Activated B cell treated with CpG ODN at 0.5 μM for 24 hours (primary cell): ENCODE measurements around the gene TMBIM1. TPM values are rescaled to one million over a fixed set of nuclear protein-coding genes. Genes with fewer than 3 reads are reported as not detected.
A peak's percentile ranks its signal among the peaks of the same experiment; 100 is the strongest.

Experiments used
- ATAC-seq: fragments of 200-7000 bp; cut with Tn5 transposase; one replicate; pipeline ENCODE4 v1.10.0; 2021; ENCODE audit warnings: low read depth, mild to moderate bottlenecking, moderate library complexity
- CTCF ChIA-PET: fragments of 350-600 bp; sonication (Branson Sonifier 250); formaldehyde crosslinking; loops from one replicate; lab custom pipeline; 2021; ENCODE audit warnings: antibody characterized with exemption; lab: Charles Lee
- POLR2A ChIA-PET: fragments of 350-600 bp; sonication (Branson Sonifier 250); formaldehyde crosslinking; loops from one replicate; lab custom pipeline; 2021; ENCODE audit warnings: antibody characterized with exemption; lab: Charles Lee
- DNase-seq: peaks from one replicate; pipeline ENCODE4 v3.0.0; 2022
- H3K27ac Mint-ChIP-seq: one replicate; pipeline ENCODE4 v1.8.0; 2020; ENCODE audit warnings: mixed read lengths
- H3K27me3 Mint-ChIP-seq: one replicate; pipeline ENCODE4 v1.8.0; 2021; ENCODE audit warnings: mixed read lengths
- H3K36me3 Mint-ChIP-seq: one replicate; pipeline ENCODE4 v1.8.0; 2021; ENCODE audit warnings: low read depth, mixed read lengths
- H3K4me1 Mint-ChIP-seq: one replicate; pipeline ENCODE4 v1.8.0; 2021; ENCODE audit warnings: mixed read lengths
- H3K4me3 Mint-ChIP-seq: one replicate; pipeline ENCODE4 v1.8.0; 2020; ENCODE audit warnings: mild to moderate bottlenecking, mixed read lengths
- H3K9me3 Mint-ChIP-seq: one replicate; pipeline ENCODE4 v1.8.0; 2020; ENCODE audit warnings: mixed read lengths
- intact Hi-C: fragments of 100-400 bp; cut with micrococcal nuclease; formaldehyde crosslinking; loops from one replicate; pipeline ENCODE4 v1.15.1; 2024
- total RNA-seq: library from RNA; stranded (reverse); gene quantifications from 2 replicates; pipeline ENCODE4 v1.2.3, GENCODE V29; 2022
- TF ChIP-seq, protein P1 (sequence below): fragments of 200-600 bp; IDR thresholded peaks from one replicate; pipeline ENCODE4 v1.8.0; 2022; ENCODE audit warnings: antibody characterized with exemption, mild to moderate bottlenecking

The TMBIM1 gene, protein sequence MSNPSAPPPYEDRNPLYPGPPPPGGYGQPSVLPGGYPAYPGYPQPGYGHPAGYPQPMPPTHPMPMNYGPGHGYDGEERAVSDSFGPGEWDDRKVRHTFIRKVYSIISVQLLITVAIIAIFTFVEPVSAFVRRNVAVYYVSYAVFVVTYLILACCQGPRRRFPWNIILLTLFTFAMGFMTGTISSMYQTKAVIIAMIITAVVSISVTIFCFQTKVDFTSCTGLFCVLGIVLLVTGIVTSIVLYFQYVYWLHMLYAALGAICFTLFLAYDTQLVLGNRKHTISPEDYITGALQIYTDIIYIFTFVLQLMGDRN
- 40.7 and 45.0 TPM in 2 replicates for total RNA-seq

DNA sequence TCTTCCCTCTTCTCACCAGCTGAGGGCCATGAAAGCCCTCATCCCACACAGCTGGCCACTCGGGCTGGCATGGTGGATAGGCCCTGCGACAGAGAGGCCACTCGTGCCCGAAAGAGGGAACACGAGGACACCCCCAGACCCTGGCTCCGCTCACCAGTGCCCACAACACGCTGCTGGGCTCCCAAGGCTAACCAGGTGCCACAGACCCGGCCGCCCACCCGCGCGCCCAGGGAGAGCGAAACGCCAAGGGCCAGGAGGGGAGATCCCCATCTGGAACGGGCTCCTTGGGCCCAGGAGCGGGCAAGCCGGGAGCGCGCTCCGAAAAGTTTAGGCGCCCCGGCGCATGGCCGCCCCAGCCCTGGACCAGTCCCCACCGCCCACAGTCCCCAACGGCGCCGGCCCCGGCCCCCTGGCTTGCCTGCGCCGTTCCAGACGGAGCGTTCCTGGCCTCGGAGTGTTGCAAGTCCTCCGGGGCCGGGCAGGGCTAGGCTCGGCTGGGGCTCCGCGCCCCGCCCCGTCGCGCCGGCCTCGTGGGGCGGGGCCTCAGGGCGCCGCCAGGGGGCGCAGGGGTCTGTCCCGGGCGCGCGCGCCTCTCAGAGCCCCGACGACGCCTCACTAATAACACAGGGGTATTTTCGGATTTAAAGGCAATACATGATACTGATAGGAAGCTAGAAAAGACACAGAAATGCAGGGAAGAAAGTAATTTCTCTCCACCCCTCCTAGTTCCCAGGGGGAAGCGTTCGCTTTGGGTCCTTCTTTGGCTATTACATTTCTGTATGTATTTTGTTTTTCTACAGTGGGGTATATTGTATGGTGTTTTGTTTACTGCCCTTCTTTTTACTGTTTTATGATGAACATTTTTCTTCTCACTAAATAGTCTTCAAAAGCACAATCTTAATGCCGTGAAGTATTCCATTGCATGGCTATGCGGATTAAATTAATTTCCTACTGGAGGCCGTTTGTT lies at the start of gene TMBIM1:
Gene TMBIM1, minus strand, starts transcription at position 456 of the 967 bp plus-strand sequence. CDS start 10,362 bp downstream, outside the sequence.
- ChIA-PET POLR2A (interaction anchor here (0.6 to 7.2 kb wide), 5 partner anchors 19 to 104 kb away, joined by 6 to 97 read pairs (median 10); partner anchors contain the start of genes AAMP, ARPC2 and PNKD), CTCF (interaction anchor here (0.9 to 11.6 kb wide), 7 partner anchors 10 to 109 kb away, joined by 4 to 138 read pairs (median 6); partner anchors contain the start of genes AAMP, CATIP and PNKD)
- Mint-ChIP-seq H3K9me3 (no peaks in the 10 kb centered on the region), H3K4me3 (peak within 1 kb of the TSS; percentile 83), H3K27ac (peak within 1 kb of the TSS; percentile 92), H3K4me1 (peaks cover 73% of the 10 kb centered on the region), H3K27me3 (no peaks in the 10 kb centered on the region), H3K36me3 (no peaks in the 10 kb centered on the region)
- TF ChIP-seq, protein P1, sequence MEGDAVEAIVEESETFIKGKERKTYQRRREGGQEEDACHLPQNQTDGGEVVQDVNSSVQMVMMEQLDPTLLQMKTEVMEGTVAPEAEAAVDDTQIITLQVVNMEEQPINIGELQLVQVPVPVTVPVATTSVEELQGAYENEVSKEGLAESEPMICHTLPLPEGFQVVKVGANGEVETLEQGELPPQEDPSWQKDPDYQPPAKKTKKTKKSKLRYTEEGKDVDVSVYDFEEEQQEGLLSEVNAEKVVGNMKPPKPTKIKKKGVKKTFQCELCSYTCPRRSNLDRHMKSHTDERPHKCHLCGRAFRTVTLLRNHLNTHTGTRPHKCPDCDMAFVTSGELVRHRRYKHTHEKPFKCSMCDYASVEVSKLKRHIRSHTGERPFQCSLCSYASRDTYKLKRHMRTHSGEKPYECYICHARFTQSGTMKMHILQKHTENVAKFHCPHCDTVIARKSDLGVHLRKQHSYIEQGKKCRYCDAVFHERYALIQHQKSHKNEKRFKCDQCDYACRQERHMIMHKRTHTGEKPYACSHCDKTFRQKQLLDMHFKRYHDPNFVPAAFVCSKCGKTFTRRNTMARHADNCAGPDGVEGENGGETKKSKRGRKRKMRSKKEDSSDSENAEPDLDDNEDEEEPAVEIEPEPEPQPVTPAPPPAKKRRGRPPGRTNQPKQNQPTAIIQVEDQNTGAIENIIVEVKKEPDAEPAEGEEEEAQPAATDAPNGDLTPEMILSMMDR: peak; percentile 40
- ATAC-seq (peak; percentile 80), DNase-seq (peak; percentile 89)
- intact Hi-C loops: loop anchor here (1.0 to 5.0 kb wide), 8 partner anchors 9 to 605 kb away; partner anchors contain the start of genes CATIP and TTLL4

DNA sequence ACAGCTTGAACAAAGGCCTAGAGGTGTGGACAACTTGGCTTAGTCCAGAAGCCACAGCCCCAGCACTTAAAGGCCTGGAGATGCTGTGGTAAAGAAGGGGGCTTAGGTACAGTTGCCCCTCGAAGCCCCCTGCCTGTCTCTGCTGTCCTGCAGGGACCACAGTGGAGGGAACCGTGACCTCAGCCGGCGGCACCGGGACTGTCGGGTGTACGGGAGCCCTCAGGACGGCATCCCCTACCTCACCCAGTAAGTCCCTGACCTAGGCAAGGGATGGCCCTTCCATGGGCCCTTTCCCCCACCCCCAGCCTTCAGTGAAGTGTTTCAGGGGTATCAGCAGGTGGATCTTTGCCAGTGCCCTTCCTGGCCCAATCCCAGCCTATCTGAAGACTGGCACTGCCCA lies 49.1 kb upstream of the TMBIM1 start:
- TF ChIP-seq, protein P1: no peak
- CTCF ChIA-PET: no interaction called here
- no peaks in the 10 kb centered on the region for H3K4me1 Mint-ChIP-seq
- intact Hi-C loops: no loop called here
- H3K9me3 Mint-ChIP-seq: no peaks in the 10 kb centered on the region
- POLR2A ChIA-PET: no interaction called here
- no peaks in the 10 kb centered on the region for H3K36me3 Mint-ChIP-seq
- no peak for ATAC-seq
- no peak for DNase-seq
- no peak overlapping the region for H3K4me3 Mint-ChIP-seq
- H3K27ac Mint-ChIP-seq: no peak overlapping the region
- no peaks in the 10 kb centered on the region for H3K27me3 Mint-ChIP-seq

DNA sequence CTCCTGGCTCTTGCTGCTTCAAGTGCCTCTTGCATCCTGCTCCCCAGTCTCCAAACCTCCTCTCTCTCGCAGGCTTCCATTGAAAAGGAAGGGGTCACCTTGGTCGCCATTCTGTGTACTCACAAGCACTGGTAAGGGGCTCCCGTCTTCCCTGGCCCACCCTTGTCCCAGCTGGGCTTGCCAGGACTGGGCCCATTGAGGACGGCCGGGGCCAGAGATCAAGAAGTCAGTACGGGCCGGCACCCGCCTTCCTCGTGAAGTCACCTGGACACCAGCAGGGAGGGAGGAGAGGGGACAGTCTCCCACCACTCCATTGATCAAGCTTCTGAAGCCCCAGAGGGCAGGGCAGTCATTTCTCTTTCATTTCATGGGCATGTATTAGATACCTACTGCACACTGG lies 48.4 kb upstream of the TMBIM1 start:
- POLR2A ChIA-PET: no interaction called here

DNA sequence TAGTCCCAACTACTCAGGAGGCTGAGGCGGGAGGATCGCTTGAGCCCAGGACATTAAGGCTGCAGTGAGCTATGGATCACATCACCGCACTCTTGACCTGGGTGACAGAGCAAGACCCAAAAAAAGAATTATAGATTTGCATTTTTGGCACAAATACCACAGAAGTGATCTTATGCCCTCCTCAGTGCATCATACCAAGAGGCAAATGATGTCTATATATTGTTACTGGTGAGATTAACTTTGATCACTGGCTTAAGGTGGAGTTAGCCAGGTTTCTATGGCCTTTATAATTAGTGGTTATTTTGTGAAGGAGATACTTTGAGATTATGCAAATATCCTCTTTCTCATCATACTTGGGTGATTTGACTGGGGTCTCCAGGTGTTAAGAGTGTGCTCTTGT lies 42.2 kb upstream of the TMBIM1 start:
- ChIA-PET POLR2A (interaction anchor here (1.0 kb wide), 1 partner anchor 62 kb away, joined by 3 read pairs; no protein-coding TSS in a partner anchor), CTCF (no interaction called here)
- Mint-ChIP-seq H3K36me3 (no peaks in the 10 kb centered on the region), H3K27me3 (no peaks in the 10 kb centered on the region), H3K4me3 (no peak overlapping the region), H3K9me3 (no peaks in the 10 kb centered on the region), H3K27ac (no peak overlapping the region), H3K4me1 (peaks cover 45% of the 10 kb centered on the region)
- ATAC-seq (no peak), DNase-seq (no peak)
- intact Hi-C loops: loop anchor here (2.0 kb wide), 1 partner anchor 34 kb away; no protein-coding TSS in a partner anchor
- TF ChIP-seq, protein P1: no peak

More for the DNA sequence above, 48.4 kb upstream of the TMBIM1 start:
- DNase-seq (no peak), ATAC-seq (no peak)
- no peaks in the 10 kb centered on the region for H3K9me3 Mint-ChIP-seq
- H3K4me3 Mint-ChIP-seq: no peak overlapping the region
- H3K27ac Mint-ChIP-seq: no peak overlapping the region
- H3K36me3 Mint-ChIP-seq: no peaks in the 10 kb centered on the region
- CTCF ChIA-PET: no interaction called here
- no peaks in the 10 kb centered on the region for H3K4me1 Mint-ChIP-seq
- TF ChIP-seq, protein P1: no peak
- H3K27me3 Mint-ChIP-seq: no peaks in the 10 kb centered on the region
- intact Hi-C loops: no loop called here
